GM08714 (cell line): Measurements from ENCODE around the gene RAET1G.

ENCODE experiments used
- H3K4me3 ChIP-seq: fragments of 200-500 bp; sonication (Bioruptor generic); 2 replicates; pipeline ENCODE4 v1.5.1; 2014; ENCODE audit warnings: mild to moderate bottlenecking, low read length, inconsistent platforms
- ZNF274 ChIP-seq: IDR thresholded peaks from 2 replicates; pipeline ENCODE4 v1.6.1; 2012; ENCODE audit warnings: mild to moderate bottlenecking, low read depth, low read length

The RAET1G gene

DNA sequence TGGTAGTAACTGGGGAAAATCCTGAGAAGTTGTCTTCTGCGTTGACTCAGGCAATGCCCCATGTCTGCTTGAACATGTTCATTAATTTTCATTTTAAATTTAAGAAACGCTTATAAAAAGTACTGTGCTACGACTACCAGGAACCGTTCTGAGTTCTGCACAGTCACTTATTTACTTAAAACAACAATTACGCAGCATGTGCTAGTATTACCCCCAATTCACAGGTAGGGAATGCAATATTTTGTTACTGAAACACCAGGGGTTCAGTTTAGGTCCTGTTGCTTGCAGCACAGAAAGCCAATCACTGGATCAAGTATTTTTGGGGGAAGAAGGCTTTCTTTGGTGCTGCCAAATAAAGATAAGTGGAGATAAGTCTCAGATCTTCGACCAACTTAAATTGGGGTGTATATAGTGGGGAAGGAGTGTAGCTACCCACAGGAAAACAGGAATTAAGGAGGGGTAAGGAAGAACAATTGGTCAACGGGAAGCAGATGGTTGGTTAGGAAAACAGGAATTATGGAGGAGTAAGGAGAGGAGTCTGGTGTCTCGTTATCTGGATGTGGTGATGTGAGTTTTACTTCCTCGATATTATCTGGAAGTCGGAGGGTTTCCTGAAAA, 53.5 kb downstream of the RAET1G start:
- H3K4me3 ChIP-seq: no peak overlapping the region
- no peak for TF ChIP-seq ZNF274

DNA sequence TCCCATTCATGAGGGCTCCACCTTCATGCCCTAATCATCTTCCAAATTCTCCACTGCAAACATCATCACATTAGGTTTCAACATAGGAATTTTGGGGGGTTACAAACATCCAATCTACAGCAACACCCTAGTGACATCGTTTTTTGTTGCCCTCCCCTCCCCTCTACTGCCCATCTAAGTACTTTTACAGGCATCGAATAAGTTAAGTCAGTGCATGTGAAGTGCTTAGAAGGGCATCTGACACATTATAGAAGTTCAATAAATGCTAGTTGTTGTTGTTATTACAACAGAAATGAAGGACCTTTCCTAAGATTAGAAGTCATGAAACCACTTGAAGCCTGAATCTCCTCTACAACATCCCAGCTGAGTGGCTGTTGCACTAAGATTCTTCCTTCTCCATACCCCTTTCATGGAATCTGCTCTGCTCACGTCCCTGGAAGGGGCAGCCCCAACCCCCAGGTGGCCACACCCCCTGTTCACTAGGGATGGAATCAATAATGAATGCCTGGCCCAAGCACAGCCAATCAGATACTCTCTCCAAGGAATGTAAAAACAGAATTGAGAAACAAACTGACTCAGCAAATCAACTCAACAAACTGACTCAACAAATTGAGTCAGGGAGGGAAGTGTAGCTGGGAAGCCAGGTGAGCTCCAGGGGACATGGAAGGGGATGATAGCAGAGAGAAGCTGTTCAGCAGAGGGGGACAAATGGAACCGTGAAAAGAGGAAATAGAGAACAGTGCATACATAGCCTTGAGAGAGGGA, 54.9 kb downstream of the RAET1G start:
- TF ChIP-seq ZNF274: no peak
- H3K4me3 ChIP-seq: no peak overlapping the region
